AG04450 (cell line): ENCODE data around the gene MACROD2. TPM values are rescaled to one million over a fixed set of nuclear protein-coding genes. Genes with fewer than 3 reads are reported as not detected.

Experiments used
- CTCF ChIA-PET: fragments of 300-600, 350-600 bp; formaldehyde crosslinking; extraction: SDS; loops from one replicate; lab custom pipeline; 2022; ENCODE audit warnings: antibody characterized with exemption, inconsistent platforms; lab: Charles Lee
- POLR2A ChIA-PET: fragments of 350-600 bp; formaldehyde crosslinking; extraction: SDS; loops from one replicate; lab custom pipeline; 2021; ENCODE audit warnings: antibody characterized with exemption, inconsistent platforms; lab: Yijun Ruan, JAX
- DNase-seq: peaks from one replicate; pipeline ENCODE4 v3.0.0-alpha.2; 2011; ENCODE audit warnings: low read depth, low spot score
- H3K27ac ChIP-seq: one replicate; pipeline ENCODE4 v1.5.1; 2012; ENCODE audit warnings: low read depth, low read length, control low read depth
- H3K27me3 ChIP-seq: one replicate; pipeline ENCODE4 v1.6.0; 2012; ENCODE audit warnings: low read length; ENCODE audit not compliant: control insufficient read depth, insufficient read depth
- H3K4me3 ChIP-seq: 2 replicates; pipeline ENCODE4 v1.5.1; 2011; ENCODE audit warnings: mild to moderate bottlenecking, low read depth, low read length, control low read depth
- H3K9me3 ChIP-seq: 2 replicates; pipeline ENCODE4 v1.5.1; 2012; ENCODE audit warnings: low read length; ENCODE audit not compliant: control insufficient read depth, insufficient read depth
- polyA plus RNA-seq: library from polyadenylated mRNA; depleted of rRNA; stranded (reverse); fragments of >200 nt; gene quantifications from 2 replicates; pipeline ENCODE4 v1.2.3, GENCODE V29; 2011
- TF ChIP-seq, protein P1 (sequence below): IDR thresholded peaks from 2 replicates; pipeline ENCODE4 v1.5.1; 2011; ENCODE audit warnings: low read depth, low read length, control low read depth, inconsistent platforms

Gene MACROD2
- polyA plus RNA-seq, 1 experiment: 0.02 TPM

DNA sequence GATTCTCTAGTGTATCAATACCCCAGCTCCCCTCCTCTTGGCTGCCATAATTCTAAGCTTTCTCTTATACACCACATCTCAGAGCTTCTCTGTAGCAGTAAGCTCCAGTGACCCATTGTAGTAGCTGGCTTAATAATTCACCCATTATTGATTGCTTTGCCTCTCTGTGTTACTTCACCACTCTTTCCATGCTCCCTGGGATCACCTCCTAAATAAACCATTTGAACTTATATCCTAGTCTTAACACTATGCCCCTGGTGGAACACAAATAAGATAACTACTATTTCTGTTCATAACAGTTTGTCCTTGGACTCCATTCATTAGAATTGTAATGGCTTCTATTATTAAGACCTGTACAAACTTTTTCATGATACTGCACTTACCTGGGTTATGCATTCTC, 1819.0 kb downstream of the MACROD2 start:
- Histone ChIP-seq H3K9me3 (no peaks in the 10 kb centered on the region), H3K4me3 (no peak overlapping the region), H3K27me3 (no peaks in the 10 kb centered on the region), H3K27ac (no peak overlapping the region)
- TF ChIP-seq, protein P1, sequence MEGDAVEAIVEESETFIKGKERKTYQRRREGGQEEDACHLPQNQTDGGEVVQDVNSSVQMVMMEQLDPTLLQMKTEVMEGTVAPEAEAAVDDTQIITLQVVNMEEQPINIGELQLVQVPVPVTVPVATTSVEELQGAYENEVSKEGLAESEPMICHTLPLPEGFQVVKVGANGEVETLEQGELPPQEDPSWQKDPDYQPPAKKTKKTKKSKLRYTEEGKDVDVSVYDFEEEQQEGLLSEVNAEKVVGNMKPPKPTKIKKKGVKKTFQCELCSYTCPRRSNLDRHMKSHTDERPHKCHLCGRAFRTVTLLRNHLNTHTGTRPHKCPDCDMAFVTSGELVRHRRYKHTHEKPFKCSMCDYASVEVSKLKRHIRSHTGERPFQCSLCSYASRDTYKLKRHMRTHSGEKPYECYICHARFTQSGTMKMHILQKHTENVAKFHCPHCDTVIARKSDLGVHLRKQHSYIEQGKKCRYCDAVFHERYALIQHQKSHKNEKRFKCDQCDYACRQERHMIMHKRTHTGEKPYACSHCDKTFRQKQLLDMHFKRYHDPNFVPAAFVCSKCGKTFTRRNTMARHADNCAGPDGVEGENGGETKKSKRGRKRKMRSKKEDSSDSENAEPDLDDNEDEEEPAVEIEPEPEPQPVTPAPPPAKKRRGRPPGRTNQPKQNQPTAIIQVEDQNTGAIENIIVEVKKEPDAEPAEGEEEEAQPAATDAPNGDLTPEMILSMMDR: no peak
- ChIA-PET POLR2A (no interaction called here), CTCF (no interaction called here)
- DNase-seq: no peak

DNA sequence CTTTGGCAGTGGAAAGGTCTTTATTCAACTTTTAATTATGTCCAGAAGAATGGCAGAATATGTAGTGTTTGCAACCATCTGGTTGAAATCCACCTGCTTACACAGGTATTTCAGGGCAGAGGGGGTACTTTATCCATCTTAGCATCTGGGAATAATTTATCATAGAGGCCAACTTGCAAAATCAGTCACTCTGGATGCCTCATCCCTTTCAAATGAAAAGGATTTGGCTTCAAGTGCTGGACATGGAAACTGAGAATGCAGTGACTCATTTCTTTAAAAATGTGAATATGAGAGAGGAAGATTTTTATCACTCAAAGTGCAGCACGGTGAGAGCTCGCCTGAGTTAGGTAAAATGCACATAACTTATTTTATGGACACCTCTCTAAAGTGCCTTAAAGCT, 1819.6 kb downstream of the MACROD2 start:
- TF ChIP-seq, protein P1: no peak
- POLR2A ChIA-PET: no interaction called here
- Histone ChIP-seq H3K9me3 (no peaks in the 10 kb centered on the region), H3K27me3 (no peaks in the 10 kb centered on the region), H3K27ac (no peak overlapping the region), H3K4me3 (no peak overlapping the region)
- CTCF ChIA-PET: no interaction called here
- no peak for DNase-seq

DNA sequence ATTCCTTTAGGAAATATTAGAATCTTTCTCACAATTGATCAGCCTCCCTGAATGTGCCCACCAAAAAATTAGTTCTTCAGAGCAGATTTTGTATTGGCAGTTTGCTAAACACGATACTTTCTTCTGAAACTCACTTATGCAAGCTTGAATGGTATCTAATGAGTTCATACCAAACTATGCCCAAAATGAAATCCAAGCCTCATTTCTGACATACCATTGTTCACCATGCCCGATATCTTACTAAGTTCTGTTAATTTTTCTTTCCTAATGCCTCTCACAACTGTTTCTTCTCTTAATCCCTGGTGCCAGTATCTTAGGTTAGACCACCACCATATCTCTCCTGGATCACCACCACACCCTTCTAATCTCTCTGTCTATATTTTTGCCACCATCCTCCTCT, 1822.0 kb downstream of the MACROD2 start:
- Histone ChIP-seq H3K27me3 (no peaks in the 10 kb centered on the region), H3K27ac (no peak overlapping the region), H3K9me3 (no peaks in the 10 kb centered on the region), H3K4me3 (no peak overlapping the region)
- CTCF ChIA-PET: no interaction called here
- TF ChIP-seq, protein P1: no peak
- no peak for DNase-seq
- POLR2A ChIA-PET: no interaction called here

DNA sequence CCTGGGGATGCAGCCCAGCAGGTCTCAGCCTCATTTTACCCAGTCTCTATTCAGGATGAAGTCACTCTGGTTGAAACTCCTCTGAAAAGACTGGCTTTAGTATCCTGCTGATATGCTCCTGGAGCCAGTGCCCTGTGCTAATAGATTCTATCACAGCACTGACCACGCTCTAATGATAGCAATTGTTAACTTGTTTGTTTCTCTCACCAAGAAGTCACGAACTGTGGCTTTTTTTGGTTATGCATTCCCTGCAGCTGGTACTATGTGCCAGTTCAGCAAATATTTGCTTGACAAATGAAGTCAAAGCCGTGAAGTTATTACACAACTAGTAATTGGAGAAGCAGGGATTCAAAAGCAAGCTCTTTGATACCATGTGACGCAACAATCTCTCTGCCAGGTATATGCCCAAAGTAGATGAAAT, 1823.3 kb downstream of the MACROD2 start:
- ChIA-PET CTCF (no interaction called here), POLR2A (no interaction called here)
- no peak overlapping the region for H3K4me3 ChIP-seq
- no peaks in the 10 kb centered on the region for H3K9me3 ChIP-seq
- no peak overlapping the region for H3K27ac ChIP-seq
- TF ChIP-seq, protein P1: no peak
- H3K27me3 ChIP-seq: no peaks in the 10 kb centered on the region
- no peak for DNase-seq

DNA sequence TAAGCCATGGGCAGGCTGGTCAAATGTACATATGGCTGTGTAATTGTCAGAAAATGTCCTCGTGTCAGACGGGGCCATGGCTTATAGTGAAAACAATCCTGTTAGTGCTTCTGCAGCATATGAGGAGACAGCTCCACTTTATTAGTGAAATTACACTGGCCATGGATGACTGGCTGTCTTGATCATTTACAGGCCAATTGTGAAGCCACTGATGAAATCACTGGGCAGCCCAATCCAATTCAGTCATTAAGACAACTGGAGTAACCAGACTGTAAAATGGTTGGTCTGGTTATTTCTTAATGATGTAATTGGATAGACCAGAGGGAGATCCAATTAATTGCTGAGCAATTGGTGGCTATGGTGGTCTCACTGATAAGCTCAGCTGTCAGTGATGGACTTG, 1828.4 kb downstream of the MACROD2 start:
- POLR2A ChIA-PET: no interaction called here
- CTCF ChIA-PET: no interaction called here
- Histone ChIP-seq H3K27me3 (no peaks in the 10 kb centered on the region), H3K27ac (no peak overlapping the region), H3K9me3 (no peaks in the 10 kb centered on the region), H3K4me3 (no peak overlapping the region)
- TF ChIP-seq, protein P1: no peak
- no peak for DNase-seq
